ENCODE data around the gene CARS1.

The CARS1 gene

DNA sequence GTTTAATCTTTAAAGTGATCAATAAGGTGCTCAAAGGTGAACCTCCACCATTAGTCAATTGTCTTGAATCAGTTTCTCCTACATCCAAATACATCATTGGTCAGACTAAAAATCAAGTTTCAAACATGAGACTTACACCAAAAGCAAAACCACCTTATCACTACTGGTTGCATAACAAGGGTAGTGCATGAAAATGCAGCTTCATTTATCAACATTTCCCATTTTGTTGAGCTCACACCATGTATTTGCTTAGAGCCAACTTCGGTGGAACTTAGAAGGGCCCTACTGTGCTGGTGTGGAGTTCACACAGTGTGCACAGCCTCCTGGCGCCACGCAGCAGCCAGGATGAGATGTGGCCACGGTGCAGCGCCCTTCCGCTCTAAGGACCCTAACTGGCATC, 104.9 kb downstream of the CARS1 start:
- DNase-seq, result no peak

DNA sequence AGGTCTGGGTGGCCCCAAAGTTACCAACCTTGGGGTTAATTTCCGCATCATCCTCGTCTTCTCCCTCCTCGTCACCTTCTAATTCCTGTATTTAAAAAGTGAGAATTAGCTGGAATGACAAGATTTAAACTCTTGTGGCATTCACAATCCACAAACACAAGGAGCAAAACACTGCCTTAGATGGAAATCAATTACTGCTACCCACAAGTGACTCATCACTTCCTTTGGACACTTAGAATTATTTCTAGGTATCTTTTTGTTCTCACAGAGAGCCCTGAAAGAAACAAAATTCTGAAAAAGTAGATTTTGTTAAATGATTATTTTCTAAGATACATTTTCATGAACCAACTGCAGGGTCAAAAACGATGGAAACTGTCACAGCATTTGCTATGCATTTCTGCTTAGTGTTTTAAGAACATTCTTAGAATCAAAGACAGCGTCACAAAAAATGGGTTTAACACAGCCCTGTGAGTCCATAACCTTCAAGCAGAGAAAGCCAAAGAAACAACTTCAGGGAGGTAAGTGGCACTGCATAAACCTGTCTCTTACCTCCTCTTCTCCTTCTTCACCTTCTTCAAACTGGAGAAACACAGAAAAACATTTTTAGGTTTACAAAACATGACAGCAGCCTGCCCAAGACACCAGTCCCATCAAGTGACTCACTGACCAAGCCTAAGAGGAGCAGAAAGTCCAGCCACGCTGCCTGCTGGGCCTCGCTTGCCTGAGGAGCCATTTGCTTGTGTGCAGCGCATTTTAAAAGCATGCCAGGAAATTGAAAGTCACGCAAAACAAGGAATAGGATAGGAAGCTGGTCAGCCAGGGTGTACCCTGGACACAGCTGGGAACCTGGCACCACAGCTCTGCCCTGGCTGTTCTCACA, 105.8 kb downstream of the CARS1 start:
- DNase-seq, result no peak

Measured in CD4-positive, alpha-beta T cell treated with Interleukin-10 for 1 hour (primary cell).